Stimulated activated CD4-positive, alpha-beta T cell treated with anti-CD3 and anti-CD28 coated beads, Interleukin-4, amount 100 ng/mL, for 1 hour (primary cell): Measurements from ENCODE around the gene LRP10.

Experiments used
- DNase-seq: peaks from one replicate; pipeline ENCODE4 v3.0.0-alpha.2; 2020

The LRP10 gene

GRCh38 chr14:22920697-22921096 is 49.2 kb downstream of the LRP10 start:
- no peak for DNase-seq

GRCh38 chr14:22922294-22922693 is 50.8 kb downstream of the LRP10 start:
- no peak for DNase-seq

- DNase-seq: no peak
Observed at GRCh38 chr14:22923746-22924145, 52.2 kb downstream of the LRP10 start.

GRCh38 chr14:22925513-22925912 is 54.0 kb downstream of the LRP10 start:
- no peak for DNase-seq

- DNase-seq: no peak
Observed at GRCh38 chr14:22926316-22926715, 54.8 kb downstream of the LRP10 start.

GRCh38 chr14:22928237-22929103 is 56.9 kb downstream of the LRP10 start:
- no peak for DNase-seq

- DNase-seq: peak; percentile 97
Observed at GRCh38 chr14:22929104-22929960, 57.8 kb downstream of the LRP10 start, which contains the start of gene PRMT5. TSS of gene PRMT5 (minus strand) at chr14:22929376. CDS start at chr14:22929361, 15 bp downstream.

- DNase-seq: no peak
Observed at GRCh38 chr14:22929961-22930364, 58.4 kb downstream of the LRP10 start.
